Gastrocnemius medialis (tissue), 4 donors: ENCODE results near the gene ARFGAP1. TPM values are rescaled to one million over a fixed set of nuclear protein-coding genes. Genes with fewer than 3 reads are reported as not detected.

Source experiments
- ATAC-seq, 2 donors: fragments of 150-250 bp; one replicate each; pipeline ENCODE4 v1.9.1; 2016
- DNase-seq, 2 donors: peaks; one replicate each; pipeline ENCODE4 v3.0.0-alpha.2; 2019
- H3K27ac ChIP-seq, 4 donors: fragments of 200-600 bp; sonication (generic); 1 replicate in 1 of 4; 2 replicates in 3 of 4; pipeline ENCODE4 v1.5.1; 2016 to 2018; ENCODE audit warnings: mild to moderate bottlenecking in 2 of 4, moderate library complexity in 1 of 4
- H3K27me3 ChIP-seq, 3 donors: fragments of 200-600 bp; sonication (generic) in 2 of 3; 1 replicate in 1 of 3; 2 replicates in 2 of 3; pipeline versions ENCODE4 v1.5.1 to v1.6.0; 2016 to 2019; ENCODE audit warnings: mild to moderate bottlenecking in 1 of 3, moderate library complexity in 1 of 3
- H3K36me3 ChIP-seq, 2 donors: fragments of 200-600 bp; sonication (generic) in 1 of 2; one replicate each; pipeline ENCODE4 v1.5.1; 2017 to 2018
- H3K4me1 ChIP-seq, 2 donors: fragments of 200-600 bp; sonication (generic) in 1 of 2; one replicate each; pipeline ENCODE4 v1.5.1; 2016 to 2017; ENCODE audit warnings: mild to moderate bottlenecking in 2 of 2
- H3K4me3 ChIP-seq, 4 donors: fragments of 200-600 bp; sonication (generic) in 3 of 4; 1 replicate in 1 of 4; 2 replicates in 3 of 4; pipeline ENCODE4 v1.5.1; 2016 to 2019; ENCODE audit warnings: mild to moderate bottlenecking in 2 of 4
- H3K9me3 ChIP-seq, 3 donors: fragments of 200-600 bp; sonication (generic) in 2 of 3; 1 replicate in 1 of 3; 2 replicates in 2 of 3; pipeline ENCODE4 v1.5.1; 2016 to 2019
- CTCF ChIP-seq, 5 experiments: fragments of 450-650 bp in 3 of 5; fragments of 200-600 bp in 2 of 5; sonication (generic) in 2 of 5; IDR thresholded peaks in 4 of 5; conservative IDR thresholded peaks in 1 of 5; 1 replicate in 4 of 5; 2 replicates in 1 of 5; pipeline ENCODE4 v1.5.1; 2016 to 2019; ENCODE audit warnings: antibody characterized with exemption in 5 of 5, mild to moderate bottlenecking in 3 of 5, moderate library complexity in 3 of 5
- POLR2A ChIP-seq, 2 donors: fragments of 450-650 bp; IDR thresholded peaks; one replicate each; pipeline ENCODE4 v1.6.1; 2017; ENCODE audit warnings: antibody characterized with exemption in 2 of 2, mild to moderate bottlenecking in 2 of 2, moderate library complexity in 2 of 2
- in situ Hi-C, 4 donors: fragments of 200-750 bp; cut with MboI; loops; one replicate each; pipeline versions ENCODE4 v1.15.0 to v1.8.0; 2017; ENCODE audit warnings: low sequenced_read_pairs in 4 of 4
- intact Hi-C: fragments of 100-400 bp; cut with DNase I; formaldehyde crosslinking; loops from one replicate; pipeline ENCODE4 v1.15.1; 2023; ENCODE audit warnings: low total_unique reads
- total RNA-seq, 4 donors: library from RNA; depleted of rRNA; stranded (reverse); fragments of >200 nt; gene quantifications; one replicate each; pipeline versions ENCODE4 v1.1.0 to v1.2.3, GENCODE V29; 2016

The ARFGAP1 gene
- total RNA-seq, 4 donors from 2014 or later, result 15.2 to 24.4 (median 18.0) TPM

DNA sequence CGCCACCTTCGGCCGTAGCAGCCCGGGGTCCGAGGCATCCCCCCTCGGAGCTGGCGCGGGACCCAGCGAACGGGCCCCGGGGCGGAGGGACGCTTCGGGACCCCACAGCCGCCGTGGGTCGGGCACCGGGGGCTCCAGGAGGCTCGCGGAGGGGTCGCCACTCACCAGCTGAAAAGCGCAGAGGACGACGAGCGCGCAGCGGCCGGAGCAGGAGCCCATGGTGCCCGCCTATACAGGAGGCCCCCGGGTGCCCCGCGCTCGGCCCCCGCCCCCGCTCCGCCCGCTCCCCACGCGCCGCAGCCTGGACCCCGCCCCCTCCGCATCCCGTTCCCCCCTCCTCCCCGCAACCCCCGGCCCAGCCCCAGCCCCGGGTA, 18.4 kb upstream of the ARFGAP1 start, which contains the start of gene NKAIN4:
Gene NKAIN4 (minus strand): TSS at position 232 of the 374 bp plus-strand sequence. CDS start 13 bp downstream, at position 219.
- TF ChIP-seq POLR2A (IDR thresholded peaks at IDR 0.05), result no peak
- TF ChIP-seq CTCF (IDR thresholded peaks at IDR 0.05 in 4 of 5, conservative IDR thresholded peaks at IDR 0.05 in 1 of 5), result no peak
- in situ Hi-C loops, result no loop called here
- DNase-seq (no peak), ATAC-seq (no peak)
- intact Hi-C loops, result no loop called here
- Histone ChIP-seq H3K27me3 (peaks cover 32 to 53% (median 47%) of the 10 kb centered on the region in 3 donors), H3K27ac (no peak within 1 kb of the TSS), H3K4me3 (peak within 1 kb of the TSS in 2 of 4 donors; percentile 21 to 27), H3K9me3 (no peaks in the 10 kb centered on the region), H3K4me1 (no peaks in the 10 kb centered on the region), H3K36me3 (no peaks in the 10 kb centered on the region)

DNA sequence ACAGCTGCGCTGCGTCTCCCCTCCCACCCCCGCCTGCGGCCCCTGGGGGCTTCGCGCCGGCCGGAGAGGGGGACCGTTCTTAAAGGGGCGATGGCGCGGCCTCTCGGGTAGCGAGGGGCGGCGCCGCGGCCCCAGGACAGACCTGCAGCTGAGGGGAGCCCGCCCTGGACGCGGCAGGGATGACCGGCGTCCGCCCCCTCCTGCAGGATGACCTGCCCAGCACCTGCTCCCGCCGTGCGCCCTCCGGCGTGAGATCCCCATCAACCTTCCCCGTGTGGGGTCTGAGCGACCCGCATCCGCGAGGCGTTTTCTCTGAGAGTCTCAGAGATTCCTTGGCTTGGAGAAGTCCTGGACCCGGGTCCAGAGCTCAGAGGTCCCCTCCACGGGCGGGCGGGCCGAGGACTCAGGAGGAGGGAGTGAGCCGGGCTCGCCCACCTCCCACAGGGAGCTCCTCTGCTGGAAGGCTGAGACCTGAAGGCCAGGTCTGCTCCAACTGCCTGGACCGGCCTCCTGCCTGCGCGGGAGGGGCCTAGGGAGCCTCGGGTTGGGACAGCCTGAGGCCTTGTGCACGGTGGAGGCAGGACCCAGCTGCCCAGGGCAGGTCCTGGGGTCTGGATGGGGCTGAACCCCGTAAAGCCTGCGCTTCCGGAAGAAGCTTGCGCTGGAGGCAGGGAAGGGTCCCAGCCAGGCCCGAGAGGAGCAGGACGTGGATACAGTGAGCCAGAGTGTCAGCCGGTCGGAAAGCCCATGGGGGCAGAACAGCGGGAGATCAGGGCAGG, 17.8 kb upstream of the ARFGAP1 start:
- no peak overlapping the region for H3K27ac ChIP-seq
- H3K4me3 ChIP-seq, result no peak overlapping the region
- no peak for DNase-seq
- TF ChIP-seq POLR2A (IDR thresholded peaks at IDR 0.05) (no peak), CTCF (IDR thresholded peaks at IDR 0.05 in 4 of 5, conservative IDR thresholded peaks at IDR 0.05 in 1 of 5) (no peak)
- H3K9me3 ChIP-seq, result no peaks in the 10 kb centered on the region
- H3K4me1 ChIP-seq, result no peaks in the 10 kb centered on the region
- peaks cover 32 to 57% (median 41%) of the 10 kb centered on the region in 3 donors for H3K27me3 ChIP-seq
- in situ Hi-C loops (no loop called here), intact Hi-C loops (no loop called here)
- no peaks in the 10 kb centered on the region for H3K36me3 ChIP-seq
- ATAC-seq, result no peak

- no peaks in the 10 kb centered on the region for H3K4me1 ChIP-seq
- H3K36me3 ChIP-seq, result no peaks in the 10 kb centered on the region
- peaks cover 33 to 59% (median 40%) of the 10 kb centered on the region in 3 donors for H3K27me3 ChIP-seq
- in situ Hi-C loops, result no loop called here
- H3K27ac ChIP-seq, result no peak overlapping the region
- no peaks in the 10 kb centered on the region for H3K9me3 ChIP-seq
- intact Hi-C loops, result no loop called here
- ATAC-seq, result no peak
- H3K4me3 ChIP-seq, result no peak overlapping the region
- TF ChIP-seq POLR2A (IDR thresholded peaks at IDR 0.05), result no peak
- TF ChIP-seq CTCF (IDR thresholded peaks at IDR 0.05 in 4 of 5, conservative IDR thresholded peaks at IDR 0.05 in 1 of 5), result no peak
- no peak for DNase-seq
Measured at GRCh38 chr20:63255931-63256704, 16.5 kb upstream of the ARFGAP1 start.

GRCh38 chr20:63256954-63257353, 15.7 kb upstream of the ARFGAP1 start:
- no peak for ATAC-seq
- no peak for DNase-seq
- TF ChIP-seq CTCF (IDR thresholded peaks at IDR 0.05 in 4 of 5, conservative IDR thresholded peaks at IDR 0.05 in 1 of 5) (no peak), POLR2A (IDR thresholded peaks at IDR 0.05) (no peak)
- Histone ChIP-seq H3K36me3 (no peaks in the 10 kb centered on the region), H3K27me3 (peaks cover 33 to 56% (median 45%) of the 10 kb centered on the region in 3 donors), H3K4me3 (no peak overlapping the region), H3K4me1 (no peaks in the 10 kb centered on the region), H3K27ac (no peak overlapping the region), H3K9me3 (no peaks in the 10 kb centered on the region)
- in situ Hi-C loops, result no loop called here
- intact Hi-C loops, result no loop called here
